Measurements from ENCODE around the gene CAMK2G.

DNA sequence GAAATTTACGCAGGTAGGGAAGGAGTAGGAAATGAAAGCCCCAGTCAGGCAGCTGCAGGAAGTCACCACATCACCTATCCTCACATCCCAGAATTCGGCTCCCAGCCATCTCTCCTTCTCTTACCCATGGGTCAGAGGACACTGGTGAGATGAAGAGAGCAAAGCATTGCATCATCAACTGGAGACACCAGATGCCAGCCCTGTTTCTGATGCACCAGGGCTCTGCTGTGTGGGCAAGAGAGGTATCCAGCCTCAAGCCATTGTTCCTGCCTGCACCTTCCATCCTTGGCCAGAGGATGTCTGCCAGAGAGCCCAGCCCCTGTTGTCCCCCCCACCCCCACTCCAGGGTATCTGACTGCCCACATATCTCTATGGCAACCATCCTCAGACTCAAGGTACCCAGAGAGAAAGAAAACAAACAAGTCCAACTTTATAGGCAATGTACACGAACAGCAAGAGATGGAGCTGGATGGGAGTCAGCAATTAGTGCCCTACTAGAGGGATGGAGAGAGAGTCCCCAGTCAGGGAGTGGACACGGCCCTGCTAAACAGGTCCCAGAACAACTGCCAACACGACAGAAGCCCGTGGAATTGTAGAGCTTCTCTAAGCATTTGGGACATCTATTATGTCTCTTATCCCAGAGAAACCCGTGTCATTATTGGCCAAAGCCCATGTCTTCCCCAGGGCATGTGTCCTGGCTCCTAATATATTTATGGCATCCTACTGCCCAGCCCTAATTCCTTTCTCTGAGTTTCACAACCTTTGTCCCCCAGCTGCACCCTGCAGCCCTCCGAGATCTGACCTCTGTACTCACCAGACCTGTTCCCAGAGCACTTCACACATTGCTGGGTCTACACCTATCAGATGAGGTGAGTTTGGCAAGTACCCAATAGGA lies 2.8 kb downstream of the CAMK2G start:
- TF ChIP-seq POLR2AphosphoS5 (IDR thresholded peaks at IDR 0.05; ENCODE audit: low read depth, low read length) = no peak
- TF ChIP-seq SIN3A (IDR thresholded peaks at IDR 0.05; ENCODE audit: borderline replicate concordance, insufficient read depth, low read length) = no peak
- TF ChIP-seq TAF1 (IDR thresholded peaks at IDR 0.05; ENCODE audit: borderline replicate concordance, insufficient read depth, low read length) = no peak
- TF ChIP-seq, protein P1, sequence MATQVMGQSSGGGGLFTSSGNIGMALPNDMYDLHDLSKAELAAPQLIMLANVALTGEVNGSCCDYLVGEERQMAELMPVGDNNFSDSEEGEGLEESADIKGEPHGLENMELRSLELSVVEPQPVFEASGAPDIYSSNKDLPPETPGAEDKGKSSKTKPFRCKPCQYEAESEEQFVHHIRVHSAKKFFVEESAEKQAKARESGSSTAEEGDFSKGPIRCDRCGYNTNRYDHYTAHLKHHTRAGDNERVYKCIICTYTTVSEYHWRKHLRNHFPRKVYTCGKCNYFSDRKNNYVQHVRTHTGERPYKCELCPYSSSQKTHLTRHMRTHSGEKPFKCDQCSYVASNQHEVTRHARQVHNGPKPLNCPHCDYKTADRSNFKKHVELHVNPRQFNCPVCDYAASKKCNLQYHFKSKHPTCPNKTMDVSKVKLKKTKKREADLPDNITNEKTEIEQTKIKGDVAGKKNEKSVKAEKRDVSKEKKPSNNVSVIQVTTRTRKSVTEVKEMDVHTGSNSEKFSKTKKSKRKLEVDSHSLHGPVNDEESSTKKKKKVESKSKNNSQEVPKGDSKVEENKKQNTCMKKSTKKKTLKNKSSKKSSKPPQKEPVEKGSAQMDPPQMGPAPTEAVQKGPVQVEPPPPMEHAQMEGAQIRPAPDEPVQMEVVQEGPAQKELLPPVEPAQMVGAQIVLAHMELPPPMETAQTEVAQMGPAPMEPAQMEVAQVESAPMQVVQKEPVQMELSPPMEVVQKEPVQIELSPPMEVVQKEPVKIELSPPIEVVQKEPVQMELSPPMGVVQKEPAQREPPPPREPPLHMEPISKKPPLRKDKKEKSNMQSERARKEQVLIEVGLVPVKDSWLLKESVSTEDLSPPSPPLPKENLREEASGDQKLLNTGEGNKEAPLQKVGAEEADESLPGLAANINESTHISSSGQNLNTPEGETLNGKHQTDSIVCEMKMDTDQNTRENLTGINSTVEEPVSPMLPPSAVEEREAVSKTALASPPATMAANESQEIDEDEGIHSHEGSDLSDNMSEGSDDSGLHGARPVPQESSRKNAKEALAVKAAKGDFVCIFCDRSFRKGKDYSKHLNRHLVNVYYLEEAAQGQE (IDR thresholded peaks at IDR 0.05; ENCODE audit: insufficient read depth in 1 of 2, low read depth in 2 of 2, low read length in 2 of 2) = no peak
